ENCODE results near the gene COA1. TPM values are rescaled to one million over a fixed set of nuclear protein-coding genes. Genes with fewer than 3 reads are reported as not detected.

Gene COA1
- polyA plus RNA-seq, 2 of the 4 experiments (the other 2 are of a cell fraction): 57.5 to 91.4 TPM

- Histone ChIP-seq H3K9me3 (no peaks in the 10 kb centered on the region), H3K4me2 (no peak overlapping the region), H3K4me3 (no peak overlapping the region), H3K4me1 (peaks cover 15% of the 10 kb centered on the region; the same call in 1 of the 3 replicates), H3K27ac (no peak overlapping the region)
- TF ChIP-seq REST (IDR thresholded peaks at IDR 0.05): no peak
- no peak for TF ChIP-seq SMC3 (IDR thresholded peaks at IDR 0.05)
- FAIRE-seq (no peak), ATAC-seq (no peak), DNase-seq (ENCODE audit: low read depth in 1 of 2, low spot score in 1 of 2) (no peak)
- WGBS (ENCODE audit: missing lambda C conversion rate): 75% methylated on average over 3 of the region's 3 CpGs
- ChIA-PET POLR2A (no interaction called here), CTCF (interaction anchor here (0.7 to 1.3 kb wide), 2 partner anchors 171 to 566 kb away, joined by 3 read pairs; partner anchors contain the start of gene STK17A)
Observed at GRCh38 chr7:43753843-43754242, 24.5 kb upstream of the COA1 start.

DNA sequence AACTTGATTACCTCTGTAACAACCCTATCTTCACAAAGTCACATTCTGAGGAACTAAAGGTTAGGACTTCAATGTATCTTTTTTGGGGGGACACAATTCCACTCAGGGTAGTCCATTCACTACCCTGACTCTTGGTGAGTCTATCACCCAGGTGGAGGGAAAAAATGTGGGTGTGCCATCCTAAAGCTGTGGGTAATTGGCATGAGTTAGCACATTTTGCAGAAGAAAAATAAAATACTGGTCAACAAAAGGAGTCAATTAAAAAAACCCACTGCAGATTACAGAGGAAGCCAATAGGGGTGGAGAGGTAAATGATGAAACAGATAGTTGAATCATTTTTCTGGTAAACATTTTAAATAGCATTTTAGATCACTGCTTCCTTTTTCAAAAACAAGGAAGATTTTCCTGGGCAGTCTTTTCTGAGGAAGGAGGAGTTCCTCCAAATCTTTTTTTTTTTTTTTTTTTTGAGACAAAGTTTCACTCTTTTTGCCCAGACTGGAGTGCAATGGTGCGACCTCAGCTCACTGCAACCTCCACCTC lies 24.0 kb upstream of the COA1 start:
- POLR2A ChIA-PET: no interaction called here
- Histone ChIP-seq H3K4me2 (no peak overlapping the region), H3K9me3 (no peaks in the 10 kb centered on the region), H3K4me1 (peaks cover 15% of the 10 kb centered on the region; the same call in 1 of the 3 replicates), H3K4me3 (no peak overlapping the region), H3K27ac (no peak overlapping the region)
- CTCF ChIA-PET: interaction anchor here (0.7 to 1.0 kb wide), 2 partner anchors 16 to 565 kb away, joined by 3 to 4 read pairs; no protein-coding TSS in a partner anchor
- ATAC-seq: no peak
- DNase-seq (ENCODE audit: low read depth in 1 of 2, low spot score in 1 of 2): no peak
- no peak for FAIRE-seq
- TF ChIP-seq REST (IDR thresholded peaks at IDR 0.05) (no peak), NR3C1 (IDR thresholded peaks at IDR 0.05) (no peak), JUN (IDR thresholded peaks at IDR 0.05) (no peak), ZSCAN20 (CRISPR knock-in tag; IDR thresholded peaks at IDR 0.05) (no peak), KDM1A (IDR thresholded peaks at IDR 0.05; ENCODE audit: low read depth) (no peak)
- TF ChIP-seq, protein P1, sequence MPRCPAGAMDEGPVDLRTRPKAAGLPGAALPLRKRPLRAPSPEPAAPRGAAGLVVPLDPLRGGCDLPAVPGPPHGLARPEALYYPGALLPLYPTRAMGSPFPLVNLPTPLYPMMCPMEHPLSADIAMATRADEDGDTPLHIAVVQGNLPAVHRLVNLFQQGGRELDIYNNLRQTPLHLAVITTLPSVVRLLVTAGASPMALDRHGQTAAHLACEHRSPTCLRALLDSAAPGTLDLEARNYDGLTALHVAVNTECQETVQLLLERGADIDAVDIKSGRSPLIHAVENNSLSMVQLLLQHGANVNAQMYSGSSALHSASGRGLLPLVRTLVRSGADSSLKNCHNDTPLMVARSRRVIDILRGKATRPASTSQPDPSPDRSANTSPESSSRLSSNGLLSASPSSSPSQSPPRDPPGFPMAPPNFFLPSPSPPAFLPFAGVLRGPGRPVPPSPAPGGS (IDR thresholded peaks at IDR 0.05): no peak
- WGBS (ENCODE audit: missing lambda C conversion rate): 89% methylated on average over 1 of the region's 1 CpG

GRCh38 chr7:43752411-43752810 lies 23.1 kb upstream of the COA1 start:
- FAIRE-seq (no peak), ATAC-seq (no peak), DNase-seq (ENCODE audit: low read depth in 1 of 2, low spot score in 1 of 2) (no peak)
- TF ChIP-seq ATOH8 (CRISPR knock-in tag; IDR thresholded peaks at IDR 0.05; ENCODE audit: low read depth): no peak
- H3K27ac ChIP-seq: no peak overlapping the region
- WGBS (ENCODE audit: missing lambda C conversion rate): 67% methylated on average over 3 of the region's 3 CpGs
- POLR2A ChIA-PET: no interaction called here
- H3K4me2 ChIP-seq: no peak overlapping the region
- H3K9me3 ChIP-seq: no peaks in the 10 kb centered on the region
- 0 out of 3 replicates have a peak, but pooled peaks cover 12% of the 10 kb centered on the region for H3K4me1 ChIP-seq
- CTCF ChIA-PET: interaction anchor here (1.0 kb wide), 1 partner anchor 15 kb away, joined by 4 read pairs; no protein-coding TSS in a partner anchor
- no peak overlapping the region for H3K4me3 ChIP-seq

Measured in A549 (cell line).